GM21717 (cell line): ENCODE measurements around the gene STEAP3.
A peak's percentile ranks its signal among the peaks of the same experiment; 100 is the strongest.

ENCODE experiments used
- ATAC-seq: cut with Tn5 transposase; IDR thresholded peaks from one replicate; pipeline ENCODE4 v1.9.1; 2021; ENCODE audit warnings: mild to moderate bottlenecking, moderate library complexity; ENCODE audit not compliant: unreplicated experiment

The STEAP3 gene

GRCh38 chr2:119223521-119224390 lies at the start of gene STEAP3:
TSS of gene STEAP3 (plus strand) at chr2:119223834. CDS start at chr2:119231013, 7,179 bp downstream.
- ATAC-seq = peak; percentile 71

- ATAC-seq = no peak
These were observed 49.2 kb upstream of the STEAP3 start for GRCh38 chr2:119174216-119174992.

GRCh38 chr2:119174993-119175347 lies 48.7 kb upstream of the STEAP3 start:
- no peak for ATAC-seq

GRCh38 chr2:119175517-119175916 lies 48.1 kb upstream of the STEAP3 start:
- ATAC-seq = no peak

- no peak for ATAC-seq
These were observed 46.3 kb upstream of the STEAP3 start for GRCh38 chr2:119177171-119177837.

GRCh38 chr2:119177838-119178190 lies 45.8 kb upstream of the STEAP3 start:
- ATAC-seq = no peak

- ATAC-seq = no peak
These were observed 44.9 kb upstream of the STEAP3 start for GRCh38 chr2:119178776-119179175.

- ATAC-seq = no peak
These were observed 44.4 kb upstream of the STEAP3 start for GRCh38 chr2:119179202-119179601.

GRCh38 chr2:119179991-119180390 lies 43.6 kb upstream of the STEAP3 start:
- no peak for ATAC-seq

- no peak for ATAC-seq
These were observed 42.7 kb upstream of the STEAP3 start for GRCh38 chr2:119180892-119181291.

- no peak for ATAC-seq
These were observed 42.2 kb upstream of the STEAP3 start for GRCh38 chr2:119181391-119181790.

- no peak for ATAC-seq
These were observed 41.7 kb upstream of the STEAP3 start for GRCh38 chr2:119181791-119182445.

GRCh38 chr2:119184512-119184911 lies 39.1 kb upstream of the STEAP3 start:
- ATAC-seq = no peak

- no peak for ATAC-seq
These were observed 33.1 kb upstream of the STEAP3 start for GRCh38 chr2:119190321-119191111.

- no peak for ATAC-seq
These were observed 30.7 kb upstream of the STEAP3 start for GRCh38 chr2:119192893-119193292.

GRCh38 chr2:119195001-119195400 lies 28.6 kb upstream of the STEAP3 start:
- ATAC-seq = no peak

- no peak for ATAC-seq
These were observed 27.7 kb upstream of the STEAP3 start for GRCh38 chr2:119195887-119196286.

GRCh38 chr2:119196301-119197125 lies 27.1 kb upstream of the STEAP3 start:
- no peak for ATAC-seq

- no peak for ATAC-seq
These were observed 26.6 kb upstream of the STEAP3 start for GRCh38 chr2:119197126-119197405.
